Stimulated activated CD4-positive, alpha-beta T cell treated with anti-CD3 and anti-CD28 coated beads, Interleukin-15, amount 100 ng/mL, for 1 hour (primary cell): ENCODE results near the gene PRTN3.
"Not testable (repeated sequence)": the region's sequence is repeated elsewhere in the genome, so short reads cannot be mapped to it uniquely, and the experiment has no call there.

Experiments
- DNase-seq, 2 donors: peaks; one replicate each; pipeline ENCODE4 v3.0.0-alpha.2; 2020; ENCODE audit warnings: low read depth in 1 of 2, low spot score in 1 of 2

PRTN3 gene

GRCh38 chr19:878751-879561 lies 38.2 kb downstream of the PRTN3 start:
- DNase-seq = not testable (repeated sequence)

- no peak for DNase-seq
Observed at GRCh38 chr19:879711-880438, 39.1 kb downstream of the PRTN3 start.

- no peak for DNase-seq
Observed at GRCh38 chr19:881385-882071, 40.7 kb downstream of the PRTN3 start.

- no peak for DNase-seq
Observed at GRCh38 chr19:882871-883497, 42.2 kb downstream of the PRTN3 start.

- DNase-seq = no peak
Observed at GRCh38 chr19:883661-884211, 42.9 kb downstream of the PRTN3 start.

GRCh38 chr19:884420-885211 lies 43.8 kb downstream of the PRTN3 start:
- no peak for DNase-seq

- DNase-seq = no peak
Observed at GRCh38 chr19:885536-886224, 44.9 kb downstream of the PRTN3 start.

GRCh38 chr19:887072-887471 lies 46.3 kb downstream of the PRTN3 start:
- DNase-seq = no peak

GRCh38 chr19:887599-887998 lies 46.8 kb downstream of the PRTN3 start:
- no peak for DNase-seq

GRCh38 chr19:888581-889385 lies 48.0 kb downstream of the PRTN3 start:
- DNase-seq = peak in 1 of 2 donors; percentile 25

- DNase-seq = no peak
Observed at GRCh38 chr19:889662-890295, 49.0 kb downstream of the PRTN3 start.

- no peak for DNase-seq
Observed at GRCh38 chr19:890831-891230, 50.0 kb downstream of the PRTN3 start.

GRCh38 chr19:891421-892200 lies 50.8 kb downstream of the PRTN3 start:
- not testable (repeated sequence) for DNase-seq

GRCh38 chr19:892243-892893 lies 51.6 kb downstream of the PRTN3 start:
- no peak for DNase-seq

GRCh38 chr19:892894-893689 lies 52.3 kb downstream of the PRTN3 start, which contains the start of the genes MED16 and RNU6-9:
Gene MED16 (minus strand): TSS chr19:893187. CDS start chr19:891131, 2,056 bp downstream.
Gene RNU6-9 (plus strand): TSS chr19:893484.
- DNase-seq = peak; percentile 74 to 85

GRCh38 chr19:896434-896833 lies 55.6 kb downstream of the PRTN3 start:
- no peak for DNase-seq
